GM12892 (cell line): ENCODE measurements around the gene PLPP4.

Source experiments
- POLR2A ChIP-seq: IDR thresholded peaks from 2 replicates; pipeline ENCODE4 v1.6.1; 2011; ENCODE audit warnings: low read depth, low read length, control low read depth
- POLR2AphosphoS5 ChIP-seq: IDR thresholded peaks from 2 replicates; pipeline ENCODE4 v1.6.1; 2011; ENCODE audit warnings: low read depth, low read length, control low read depth
- TAF1 ChIP-seq: IDR thresholded peaks from 2 replicates; pipeline ENCODE4 v1.6.1; 2011; ENCODE audit warnings: low read depth, mild to moderate bottlenecking, control low read depth, low read length, borderline replicate concordance

- no peak for TF ChIP-seq POLR2A
- no peak for TF ChIP-seq POLR2AphosphoS5
- TF ChIP-seq TAF1 = no peak
These were observed 5.1 kb upstream of the PLPP4 start for GRCh38 chr10:120451968-120452367.
